DOHH2 (cell line): Measurements from ENCODE around the gene PRG3.

Experiments
- H3F3A ChIP-seq: fragments of 200-600 bp; sonication (generic), shearing (Covaris generic); 2 replicates; pipeline ENCODE4 v1.6.0; 2016; ENCODE audit warnings: antibody characterized with exemption, mild to moderate bottlenecking; ENCODE audit not compliant: control insufficient read depth, insufficient read depth
- H3K27ac ChIP-seq: fragments of 200-600 bp; sonication (generic); 2 replicates; pipeline ENCODE4 v1.5.1; 2014; ENCODE audit warnings: low read depth, mild to moderate bottlenecking, low read length, moderate library complexity
- H3K27me3 ChIP-seq: fragments of 200-600 bp; sonication (generic); 2 replicates; pipeline ENCODE4 v1.6.1; 2014; ENCODE audit warnings: mild to moderate bottlenecking, low read length, mixed read lengths; ENCODE audit not compliant: control insufficient read depth
- H3K36me3 ChIP-seq: fragments of 200-600 bp; sonication (generic); 2 replicates; pipeline ENCODE4 v1.6.1; 2014; ENCODE audit warnings: mild to moderate bottlenecking, low read length, moderate library complexity, mixed read lengths; ENCODE audit not compliant: control insufficient read depth
- H3K4me1 ChIP-seq: fragments of 200-600 bp; sonication (generic); 2 replicates; pipeline ENCODE4 v1.6.1; 2014; ENCODE audit warnings: mild to moderate bottlenecking, low read length, mixed read lengths; ENCODE audit not compliant: control insufficient read depth
- H3K4me2 ChIP-seq: fragments of 200-600 bp; sonication (generic); 2 replicates; pipeline ENCODE4 v1.6.0; 2014; ENCODE audit warnings: mild to moderate bottlenecking, low read length, moderate library complexity
- H3K4me3 ChIP-seq: fragments of 200-600 bp; sonication (generic); 2 replicates; pipeline ENCODE4 v1.5.1; 2014; ENCODE audit warnings: mild to moderate bottlenecking, low read length, mixed read lengths
- H3K79me2 ChIP-seq: fragments of 200-600 bp; sonication (generic); 2 replicates; pipeline ENCODE4 v1.6.1; 2014; ENCODE audit warnings: mild to moderate bottlenecking, low read length, mixed read lengths; ENCODE audit not compliant: control insufficient read depth
- H3K9me2 ChIP-seq: fragments of 200-600 bp; sonication (generic); replicated peaks from 2 replicates; pipeline ENCODE4 v1.6.1; 2014; ENCODE audit warnings: mild to moderate bottlenecking, low read length, mixed read lengths; ENCODE audit not compliant: control insufficient read depth
- H3K9me3 ChIP-seq: fragments of 200-600 bp; sonication (generic); 2 replicates; pipeline ENCODE4 v1.6.1; 2014; ENCODE audit warnings: antibody characterized with exemption, low read length, mixed read lengths; ENCODE audit not compliant: control insufficient read depth, insufficient read depth
- H4K20me1 ChIP-seq: fragments of 200-600 bp; sonication (generic); 2 replicates; pipeline ENCODE4 v1.6.0; 2014; ENCODE audit warnings: low read depth, mild to moderate bottlenecking, antibody characterized with exemption, low read length, moderate library complexity; ENCODE audit not compliant: control insufficient read depth, insufficient read depth
- EZH2phosphoT487 ChIP-seq: fragments of 200-600 bp; sonication (generic); IDR thresholded peaks from 2 replicates; pipeline ENCODE4 v1.6.1; 2017; ENCODE audit warnings: borderline replicate concordance, mild to moderate bottlenecking, antibody characterized with exemption, low read length, moderate library complexity, mixed read lengths
- TF ChIP-seq, protein P1 (sequence below): fragments of 200-600 bp; sonication (generic); IDR thresholded peaks from one replicate; pipeline ENCODE4 v1.5.1; 2014; ENCODE audit warnings: antibody characterized with exemption, mild to moderate bottlenecking, low read depth, low read length; ENCODE audit not compliant: poor library complexity, severe bottlenecking

The PRG3 gene

DNA sequence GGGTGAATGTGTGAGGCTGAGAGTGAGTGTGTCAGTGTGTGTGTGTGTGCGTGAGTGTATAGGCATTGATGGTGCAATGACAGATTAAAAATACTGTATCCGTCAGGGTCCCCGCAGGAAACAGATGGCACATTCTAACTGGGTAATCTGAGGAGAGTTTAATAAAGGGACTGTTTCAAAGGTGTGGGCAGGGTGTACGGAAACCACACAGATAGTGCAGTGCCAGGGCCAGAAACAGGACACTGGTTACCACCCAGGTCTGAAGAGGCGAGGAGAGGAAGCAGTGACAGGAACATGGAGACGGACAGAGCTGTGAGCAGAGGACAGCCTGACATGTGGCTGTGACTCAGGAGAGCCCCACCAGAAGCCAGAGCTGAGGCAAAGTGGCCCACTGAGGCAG lies 26.3 kb downstream of the PRG3 start:
- Histone ChIP-seq H3K9me3 (no peaks in the 10 kb centered on the region), H3K9me2 (no peaks in the 10 kb centered on the region), H3K4me2 (no peak overlapping the region), H3K27me3 (peaks cover 35% of the 10 kb centered on the region), H3F3A (no peaks in the 10 kb centered on the region), H3K4me1 (no peaks in the 10 kb centered on the region), H3K27ac (no peak overlapping the region), H4K20me1 (no peaks in the 10 kb centered on the region), H3K79me2 (no peaks in the 10 kb centered on the region), H3K36me3 (no peaks in the 10 kb centered on the region), H3K4me3 (no peak overlapping the region)
- TF ChIP-seq EZH2phosphoT487, result no peak
- TF ChIP-seq, protein P1, sequence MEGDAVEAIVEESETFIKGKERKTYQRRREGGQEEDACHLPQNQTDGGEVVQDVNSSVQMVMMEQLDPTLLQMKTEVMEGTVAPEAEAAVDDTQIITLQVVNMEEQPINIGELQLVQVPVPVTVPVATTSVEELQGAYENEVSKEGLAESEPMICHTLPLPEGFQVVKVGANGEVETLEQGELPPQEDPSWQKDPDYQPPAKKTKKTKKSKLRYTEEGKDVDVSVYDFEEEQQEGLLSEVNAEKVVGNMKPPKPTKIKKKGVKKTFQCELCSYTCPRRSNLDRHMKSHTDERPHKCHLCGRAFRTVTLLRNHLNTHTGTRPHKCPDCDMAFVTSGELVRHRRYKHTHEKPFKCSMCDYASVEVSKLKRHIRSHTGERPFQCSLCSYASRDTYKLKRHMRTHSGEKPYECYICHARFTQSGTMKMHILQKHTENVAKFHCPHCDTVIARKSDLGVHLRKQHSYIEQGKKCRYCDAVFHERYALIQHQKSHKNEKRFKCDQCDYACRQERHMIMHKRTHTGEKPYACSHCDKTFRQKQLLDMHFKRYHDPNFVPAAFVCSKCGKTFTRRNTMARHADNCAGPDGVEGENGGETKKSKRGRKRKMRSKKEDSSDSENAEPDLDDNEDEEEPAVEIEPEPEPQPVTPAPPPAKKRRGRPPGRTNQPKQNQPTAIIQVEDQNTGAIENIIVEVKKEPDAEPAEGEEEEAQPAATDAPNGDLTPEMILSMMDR, result no peak

DNA sequence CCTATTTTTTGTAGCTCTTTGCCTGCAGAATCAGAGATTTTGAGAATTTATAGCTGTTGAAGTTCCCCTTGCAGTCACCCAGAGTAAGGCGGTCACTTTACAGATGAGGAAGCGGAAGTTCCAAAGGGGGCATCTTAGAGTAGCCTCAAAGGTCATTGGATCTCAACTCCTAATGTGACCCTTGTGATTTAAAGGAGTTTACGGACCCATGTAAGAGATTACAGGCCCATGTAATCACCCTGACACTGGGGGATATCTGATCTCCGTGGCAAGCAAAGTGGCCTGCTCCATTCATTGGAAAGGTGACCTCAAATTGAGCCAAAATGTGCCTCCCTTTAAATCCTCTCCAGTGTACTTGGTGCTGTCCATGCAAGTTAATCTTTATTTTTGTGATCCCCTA lies 27.1 kb downstream of the PRG3 start:
- H3K36me3 ChIP-seq, result no peaks in the 10 kb centered on the region
- no peaks in the 10 kb centered on the region for H3K4me1 ChIP-seq
- H4K20me1 ChIP-seq, result no peaks in the 10 kb centered on the region
- no peaks in the 10 kb centered on the region for H3K9me2 ChIP-seq
- H3K27me3 ChIP-seq, result peaks cover 35% of the 10 kb centered on the region
- no peaks in the 10 kb centered on the region for H3F3A ChIP-seq
- no peak overlapping the region for H3K4me2 ChIP-seq
- no peaks in the 10 kb centered on the region for H3K79me2 ChIP-seq
- TF ChIP-seq EZH2phosphoT487, result no peak
- TF ChIP-seq, protein P1, result no peak
- no peak overlapping the region for H3K4me3 ChIP-seq
- no peak overlapping the region for H3K27ac ChIP-seq
- no peaks in the 10 kb centered on the region for H3K9me3 ChIP-seq

DNA sequence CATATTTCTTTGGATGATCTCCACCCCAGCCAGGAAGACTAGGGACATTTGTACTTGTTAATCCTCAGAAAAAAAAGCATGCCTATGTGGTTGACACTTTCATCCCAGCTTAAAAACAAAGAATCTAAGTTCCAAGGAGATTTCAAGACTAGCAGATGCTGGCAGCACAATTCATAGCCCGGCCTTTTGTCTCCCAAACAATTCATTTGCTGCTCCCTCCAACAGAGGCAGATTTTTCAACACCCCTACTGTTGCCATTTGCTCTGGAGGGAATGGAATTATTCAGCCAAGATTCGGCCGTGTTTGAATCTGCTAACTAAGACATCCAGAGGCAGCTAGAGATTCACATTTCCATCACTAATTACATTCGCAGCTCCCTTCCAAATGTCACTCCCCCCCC lies 27.5 kb downstream of the PRG3 start:
- Histone ChIP-seq H3K27ac (no peak overlapping the region), H3K36me3 (no peaks in the 10 kb centered on the region), H3K9me2 (no peaks in the 10 kb centered on the region), H3K4me3 (no peak overlapping the region), H3K9me3 (no peaks in the 10 kb centered on the region), H3K79me2 (no peaks in the 10 kb centered on the region), H3K4me2 (no peak overlapping the region), H3F3A (no peaks in the 10 kb centered on the region), H3K4me1 (no peaks in the 10 kb centered on the region), H3K27me3 (peaks cover 32% of the 10 kb centered on the region), H4K20me1 (no peaks in the 10 kb centered on the region)
- TF ChIP-seq, protein P1, result no peak
- no peak for TF ChIP-seq EZH2phosphoT487

DNA sequence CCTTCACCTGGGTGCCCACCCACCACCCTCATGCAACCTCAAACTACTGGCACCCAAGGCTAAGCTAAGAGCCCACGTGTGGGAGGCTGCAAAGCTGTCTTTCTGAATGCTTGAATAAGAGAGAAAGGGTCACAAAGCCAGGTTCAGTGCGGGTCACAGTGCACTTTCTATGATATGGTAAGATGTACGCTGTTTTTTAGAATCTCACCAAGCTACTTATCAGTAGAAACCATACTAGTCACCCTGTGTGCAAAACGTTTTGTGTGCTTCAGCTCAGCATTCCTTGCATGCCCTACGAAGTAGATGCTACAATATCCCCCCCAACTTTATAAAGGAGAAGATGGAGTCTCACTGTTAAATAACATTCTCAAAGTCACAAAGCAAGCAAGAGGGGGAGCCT lies 27.9 kb downstream of the PRG3 start:
- Histone ChIP-seq H3K27ac (no peak overlapping the region), H3K4me2 (no peak overlapping the region), H3K4me3 (no peak overlapping the region), H3K36me3 (no peaks in the 10 kb centered on the region), H3K79me2 (no peaks in the 10 kb centered on the region), H3K9me2 (no peaks in the 10 kb centered on the region), H3K27me3 (peaks cover 29% of the 10 kb centered on the region), H3K4me1 (no peaks in the 10 kb centered on the region), H3K9me3 (no peaks in the 10 kb centered on the region), H3F3A (no peaks in the 10 kb centered on the region), H4K20me1 (no peaks in the 10 kb centered on the region)
- TF ChIP-seq, protein P1, result no peak
